ENCODE data around the gene FBXO27. TPM values are rescaled to one million over a fixed set of nuclear protein-coding genes. Genes with fewer than 3 reads are reported as not detected.

Gene FBXO27
- total and polyA plus RNA-seq, 2 of the 13 experiments (the other 11 are each of a cell fraction or from before 2014, with no cell fraction given) = 0.15 to 2.8 TPM

DNA sequence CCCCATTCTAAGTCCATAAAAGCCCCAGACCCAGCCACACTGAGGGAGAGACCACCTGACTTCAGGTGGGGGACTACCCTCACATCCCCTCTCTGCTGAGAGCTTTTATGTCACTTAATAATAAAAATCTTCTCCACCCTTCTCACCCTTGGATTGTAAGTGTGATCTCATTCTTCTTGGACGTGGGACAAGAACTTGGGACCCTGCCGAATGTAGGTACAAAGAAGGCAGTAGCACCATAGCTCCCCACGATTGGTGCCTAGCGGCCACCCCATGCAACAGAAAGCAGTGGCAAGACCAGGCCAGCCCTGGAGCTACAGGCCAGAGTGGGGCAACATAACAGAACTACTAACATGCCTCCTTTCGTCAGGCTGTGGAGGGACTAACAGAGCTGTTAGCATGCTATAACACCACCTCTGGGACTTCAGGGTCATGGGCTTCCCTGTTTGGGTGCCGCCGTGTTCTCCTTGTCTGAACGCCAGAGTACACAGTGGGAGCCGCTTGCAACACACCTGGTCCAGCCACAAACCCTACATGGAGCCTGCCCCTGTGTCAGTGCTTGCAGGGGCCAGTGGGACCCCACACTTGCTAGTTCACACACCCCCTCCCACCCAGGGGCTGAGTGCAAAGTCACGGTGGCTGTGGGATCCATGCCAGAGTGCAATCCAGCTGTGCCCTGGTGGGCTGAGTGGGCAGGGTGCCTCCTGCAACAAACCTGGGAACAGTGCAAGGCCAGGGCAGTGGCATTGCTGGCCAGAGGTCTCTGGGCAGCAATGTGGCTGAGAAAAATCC, 51.6 kb downstream of the FBXO27 start (continued):
- TF ChIP-seq ZNF687 (CRISPR knock-in tag; IDR thresholded peaks at IDR 0.05) (peak; percentile 67), GATAD2A (CRISPR knock-in tag; IDR thresholded peaks at IDR 0.05) (peak; percentile 32; the same call in 1 of the 2 replicates), NONO (IDR thresholded peaks at IDR 0.05) (no peak), NONO (CRISPR knock-in tag; conservative IDR thresholded peaks at IDR 0.05) (0 out of 2 replicates have a peak, but pooled peaks have one; percentile 23), NR2F6 (IDR thresholded peaks at IDR 0.05) (no peak), NR2F6 (CRISPR knock-in tag; IDR thresholded peaks at IDR 0.05) (0 out of 2 replicates have a peak, but pooled peaks have one; percentile 41), ZNF619 (CRISPR knock-in tag; IDR thresholded peaks at IDR 0.05) (0 out of 2 replicates have a peak, but pooled peaks have one; percentile 33), KLF13 (CRISPR knock-in tag; IDR thresholded peaks at IDR 0.05) (0 out of 2 replicates have a peak, but pooled peaks have one; percentile 37), FOXA3 (CRISPR knock-in tag; IDR thresholded peaks at IDR 0.05) (0 out of 2 replicates have a peak, but pooled peaks have one; percentile 24), PATZ1 (CRISPR knock-in tag; IDR thresholded peaks at IDR 0.05) (0 out of 2 replicates have a peak, but pooled peaks have one; percentile 10), ZMYM3 (CRISPR knock-in tag; IDR thresholded peaks at IDR 0.05) (peak; percentile 35), ZNF260 (CRISPR knock-in tag; IDR thresholded peaks at IDR 0.05; ENCODE audit: borderline replicate concordance, low read depth) (no peak)
- TF ChIP-seq, protein P1, sequence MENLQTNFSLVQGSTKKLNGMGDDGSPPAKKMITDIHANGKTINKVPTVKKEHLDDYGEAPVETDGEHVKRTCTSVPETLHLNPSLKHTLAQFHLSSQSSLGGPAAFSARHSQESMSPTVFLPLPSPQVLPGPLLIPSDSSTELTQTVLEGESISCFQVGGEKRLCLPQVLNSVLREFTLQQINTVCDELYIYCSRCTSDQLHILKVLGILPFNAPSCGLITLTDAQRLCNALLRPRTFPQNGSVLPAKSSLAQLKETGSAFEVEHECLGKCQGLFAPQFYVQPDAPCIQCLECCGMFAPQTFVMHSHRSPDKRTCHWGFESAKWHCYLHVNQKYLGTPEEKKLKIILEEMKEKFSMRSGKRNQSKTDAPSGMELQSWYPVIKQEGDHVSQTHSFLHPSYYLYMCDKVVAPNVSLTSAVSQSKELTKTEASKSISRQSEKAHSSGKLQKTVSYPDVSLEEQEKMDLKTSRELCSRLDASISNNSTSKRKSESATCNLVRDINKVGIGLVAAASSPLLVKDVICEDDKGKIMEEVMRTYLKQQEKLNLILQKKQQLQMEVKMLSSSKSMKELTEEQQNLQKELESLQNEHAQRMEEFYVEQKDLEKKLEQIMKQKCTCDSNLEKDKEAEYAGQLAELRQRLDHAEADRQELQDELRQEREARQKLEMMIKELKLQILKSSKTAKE (CRISPR knock-in tag; IDR thresholded peaks at IDR 0.05; ENCODE audit: borderline replicate concordance) = peak; percentile 26; the same call in 1 of the 2 replicates
- TF ChIP-seq, protein P2, sequence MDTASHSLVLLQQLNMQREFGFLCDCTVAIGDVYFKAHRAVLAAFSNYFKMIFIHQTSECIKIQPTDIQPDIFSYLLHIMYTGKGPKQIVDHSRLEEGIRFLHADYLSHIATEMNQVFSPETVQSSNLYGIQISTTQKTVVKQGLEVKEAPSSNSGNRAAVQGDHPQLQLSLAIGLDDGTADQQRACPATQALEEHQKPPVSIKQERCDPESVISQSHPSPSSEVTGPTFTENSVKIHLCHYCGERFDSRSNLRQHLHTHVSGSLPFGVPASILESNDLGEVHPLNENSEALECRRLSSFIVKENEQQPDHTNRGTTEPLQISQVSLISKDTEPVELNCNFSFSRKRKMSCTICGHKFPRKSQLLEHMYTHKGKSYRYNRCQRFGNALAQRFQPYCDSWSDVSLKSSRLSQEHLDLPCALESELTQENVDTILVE (CRISPR knock-in tag; IDR thresholded peaks at IDR 0.05) = peak; percentile 31; the same call in 1 of the 2 replicates
- TF ChIP-seq, protein P3, sequence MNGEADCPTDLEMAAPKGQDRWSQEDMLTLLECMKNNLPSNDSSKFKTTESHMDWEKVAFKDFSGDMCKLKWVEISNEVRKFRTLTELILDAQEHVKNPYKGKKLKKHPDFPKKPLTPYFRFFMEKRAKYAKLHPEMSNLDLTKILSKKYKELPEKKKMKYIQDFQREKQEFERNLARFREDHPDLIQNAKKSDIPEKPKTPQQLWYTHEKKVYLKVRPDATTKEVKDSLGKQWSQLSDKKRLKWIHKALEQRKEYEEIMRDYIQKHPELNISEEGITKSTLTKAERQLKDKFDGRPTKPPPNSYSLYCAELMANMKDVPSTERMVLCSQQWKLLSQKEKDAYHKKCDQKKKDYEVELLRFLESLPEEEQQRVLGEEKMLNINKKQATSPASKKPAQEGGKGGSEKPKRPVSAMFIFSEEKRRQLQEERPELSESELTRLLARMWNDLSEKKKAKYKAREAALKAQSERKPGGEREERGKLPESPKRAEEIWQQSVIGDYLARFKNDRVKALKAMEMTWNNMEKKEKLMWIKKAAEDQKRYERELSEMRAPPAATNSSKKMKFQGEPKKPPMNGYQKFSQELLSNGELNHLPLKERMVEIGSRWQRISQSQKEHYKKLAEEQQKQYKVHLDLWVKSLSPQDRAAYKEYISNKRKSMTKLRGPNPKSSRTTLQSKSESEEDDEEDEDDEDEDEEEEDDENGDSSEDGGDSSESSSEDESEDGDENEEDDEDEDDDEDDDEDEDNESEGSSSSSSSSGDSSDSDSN (CRISPR knock-in tag; IDR thresholded peaks at IDR 0.05) = peak; percentile 55
